SK-N-SH (cell line): ENCODE data around the gene PPHLN1. TPM values are rescaled to one million over a fixed set of nuclear protein-coding genes. Genes with fewer than 3 reads are reported as not detected.
A peak's percentile ranks its signal among the peaks of the same experiment; 100 is the strongest.

Experiments used
- CTCF ChIA-PET: fragments of 300-600, 350-600 bp; formaldehyde crosslinking; extraction: SDS; loops from one replicate; lab custom pipeline; 2021; lab: Yijun Ruan, JAX
- POLR2A ChIA-PET: fragments of 350-600 bp; sonication (Branson Sonifier 250); formaldehyde crosslinking; extraction: SDS; loops from one replicate; lab custom pipeline; 2020; ENCODE audit warnings: antibody characterized with exemption, inconsistent platforms; lab: Yijun Ruan, JAX
- DNase-seq: peaks from one replicate; pipeline ENCODE4 v3.0.0; 2012
- H2AFZ ChIP-seq: fragments of 200-600 bp; sonication (generic); 2 replicates; pipeline ENCODE4 v1.8.1; 2016; ENCODE audit warnings: antibody characterized with exemption, mild to moderate bottlenecking, low read depth
- H3F3A ChIP-seq: fragments of 200-600 bp; sonication (generic); replicated peaks from 2 replicates; pipeline ENCODE3; 2016; ENCODE audit warnings: antibody characterized with exemption, mild to moderate bottlenecking; ENCODE audit not compliant: insufficient read depth
- H3K27ac ChIP-seq, 2 experiments: fragments of 200-500 bp in 1 of 2; fragments of 200-600 bp in 1 of 2; sonication (Bioruptor generic) in 1 of 2; sonication (generic), shearing (Covaris generic) in 1 of 2; 2 replicates each; pipeline versions ENCODE4 v1.5.1 to v1.6.1; 2014 to 2016; ENCODE audit warnings: low read depth in 2 of 2, inconsistent platforms in 1 of 2, low read length in 1 of 2, mild to moderate bottlenecking in 1 of 2, mixed read lengths in 1 of 2
- H3K27me3 ChIP-seq: fragments of 200-600 bp; sonication (generic), shearing (Covaris generic); 2 replicates; pipeline ENCODE4 v1.6.1; 2016; ENCODE audit warnings: mixed run types; ENCODE audit not compliant: insufficient read depth
- H3K36me3 ChIP-seq, 2 experiments: fragments of 200-500 bp in 1 of 2; fragments of 200-600 bp in 1 of 2; sonication (Bioruptor generic) in 1 of 2; sonication (generic) in 1 of 2; replicated peaks in 1 of 2; 2 replicates each; pipeline versions ENCODE3 to v1.5.1; 2014 to 2016; ENCODE audit warnings: low read length in 1 of 2, mild to moderate bottlenecking in 1 of 2; ENCODE audit not compliant: insufficient read depth in 2 of 2, control insufficient read depth in 1 of 2
- H3K4me1 ChIP-seq, 2 experiments: fragments of 200-500 bp in 1 of 2; fragments of 200-600 bp in 1 of 2; sonication (Bioruptor generic) in 1 of 2; sonication (generic), shearing (Covaris generic) in 1 of 2; 2 replicates each; pipeline versions ENCODE4 v1.5.1 to v1.6.1; 2014 to 2016; ENCODE audit warnings: low read depth in 1 of 2, low read length in 1 of 2, mixed run types in 1 of 2; ENCODE audit not compliant: insufficient read depth in 2 of 2, control insufficient read depth in 1 of 2
- H3K4me2 ChIP-seq: fragments of 200-600 bp; sonication (generic), shearing (Covaris generic); 2 replicates; pipeline ENCODE4 v1.6.1; 2017; ENCODE audit warnings: mixed run types
- H3K4me3 ChIP-seq, 2 experiments: fragments of 200-500 bp in 1 of 2; fragments of 200-600 bp in 1 of 2; sonication (Bioruptor generic) in 1 of 2; sonication (generic), shearing (Covaris generic) in 1 of 2; 2 replicates each; pipeline versions ENCODE4 v1.5.1 to v1.8.1; 2014 to 2016; ENCODE audit warnings: low read depth in 2 of 2, inconsistent platforms in 1 of 2, low read length in 1 of 2, mild to moderate bottlenecking in 1 of 2, mixed read lengths in 1 of 2, moderate library complexity in 1 of 2
- H3K79me2 ChIP-seq: fragments of 200-600 bp; sonication (generic); 2 replicates; pipeline ENCODE4 v1.8.1; 2017; ENCODE audit warnings: mild to moderate bottlenecking; ENCODE audit not compliant: insufficient read depth
- H3K9ac ChIP-seq: fragments of 200-600 bp; sonication (generic); 2 replicates; pipeline ENCODE4 v1.6.1; 2017; ENCODE audit warnings: mixed run types
- H3K9me2 ChIP-seq: fragments of 200-600 bp; sonication (generic); 2 replicates; pipeline ENCODE4 v1.6.1; 2017; ENCODE audit warnings: mixed run types
- H3K9me3 ChIP-seq: fragments of 200-600 bp; sonication (generic); 2 replicates; pipeline ENCODE4 v1.6.1; 2017; ENCODE audit warnings: mixed run types, mild to moderate bottlenecking, moderate library complexity
- H4K20me1 ChIP-seq: fragments of 200-600 bp; sonication (generic); 2 replicates; pipeline ENCODE4 v1.6.1; 2017; ENCODE audit warnings: mild to moderate bottlenecking, mixed run types; ENCODE audit not compliant: insufficient read depth
- EP300 ChIP-seq, 2 experiments: IDR thresholded peaks; 2 replicates each; pipeline versions ENCODE4 v1.4.0 to v1.6.1; 2012; ENCODE audit warnings: borderline replicate concordance in 1 of 2, low read depth in 1 of 2, low read length in 1 of 2
- FOSL2 ChIP-seq: IDR thresholded peaks from 2 replicates; pipeline ENCODE4 v1.4.0; 2012; ENCODE audit warnings: low read depth, mild to moderate bottlenecking, moderate library complexity, borderline replicate concordance
- MEF2A ChIP-seq: IDR thresholded peaks from 2 replicates; pipeline ENCODE4 v1.4.0; 2012; ENCODE audit warnings: low read depth, borderline replicate concordance
- MXI1 ChIP-seq: IDR thresholded peaks from 2 replicates; pipeline ENCODE4 v1.6.1; 2012; ENCODE audit warnings: mild to moderate bottlenecking, low read depth, low read length, improper control_type of control experiment
- PBX3 ChIP-seq: IDR thresholded peaks from 2 replicates; pipeline ENCODE4; 2012
- POLR2AphosphoS5 ChIP-seq: IDR thresholded peaks from 2 replicates; pipeline ENCODE4 v1.6.1; 2012; ENCODE audit warnings: low read depth, low read length
- RXRA ChIP-seq: IDR thresholded peaks from 2 replicates; pipeline ENCODE4 v1.4.0; 2012; ENCODE audit warnings: low read depth, mild to moderate bottlenecking, borderline replicate concordance
- TAF1 ChIP-seq: IDR thresholded peaks from 2 replicates; pipeline ENCODE4 v1.6.1; 2012; ENCODE audit warnings: low read depth, mild to moderate bottlenecking, low read length, moderate library complexity, borderline replicate concordance
- TEAD4 ChIP-seq: IDR thresholded peaks from 2 replicates; pipeline ENCODE4 v1.4.0; 2012; ENCODE audit warnings: mild to moderate bottlenecking, borderline replicate concordance; ENCODE audit not compliant: insufficient read depth
- YY1 ChIP-seq: IDR thresholded peaks from 2 replicates; pipeline ENCODE4 v1.4.0; 2012; ENCODE audit warnings: low read depth, mild to moderate bottlenecking
- WGBS: methylation state at CpG from one replicate; pipeline ENCODE4 v1.1.6; 2017; ENCODE audit warnings: low lambda C conversion rate; 5-methylcytosine and 5-hydroxymethylcytosine counted together
- polyA plus RNA-seq, 3 experiments: library from polyadenylated mRNA; depleted of rRNA; stranded (reverse); fragments of >200 nt; gene quantifications; 2 replicates each; pipeline ENCODE4 v1.2.3, GENCODE V29; 2012
- TF ChIP-seq, protein P1 (sequence below): fragments of 200-600 bp; sonication (generic); IDR thresholded peaks from 2 replicates; pipeline ENCODE4 v1.6.1; 2017; ENCODE audit warnings: antibody characterized with exemption, mild to moderate bottlenecking, moderate library complexity

Gene PPHLN1
- polyA plus RNA-seq, 1 of the 3 experiments (the other 2 are of a cell fraction), result 55.4 TPM

GRCh38 chr12:42482748-42483520, 157.0 kb downstream of the PPHLN1 start (continued):
- TF ChIP-seq TEAD4, result no peak
- TF ChIP-seq MXI1, result no peak

- Histone ChIP-seq H3K4me3 (peak overlapping the region; percentile 65 to 78), H3K79me2 (no peaks in the 10 kb centered on the region), H3K9ac (peak overlapping the region; percentile 34; the same call in 1 of the 2 replicates), H3K4me2 (peak overlapping the region; percentile 92), H3F3A (peaks cover 3% of the 10 kb centered on the region), H3K27ac (peak overlapping the region in 1 of 2 experiments; percentile 82; a peak in 2 of 4 replicates), H3K9me2 (no peaks in the 10 kb centered on the region), H3K27me3 (peaks cover 13% of the 10 kb centered on the region; the same call in 1 of the 2 replicates), H3K4me1 (peaks cover 0 to 14% of the 10 kb centered on the region in 2 experiments; a peak in 2 of 4 replicates), H3K9me3 (no peaks in the 10 kb centered on the region), H4K20me1 (no peaks in the 10 kb centered on the region), H3K36me3 (no peaks in the 10 kb centered on the region), H2AFZ (peak overlapping the region; percentile 86)
- WGBS, result 0% methylated on average over 10 of the region's 30 CpGs
- POLR2A ChIA-PET, result interaction anchor here (0.6 to 2.1 kb wide), 4 partner anchors 86 to 799 kb away, joined by 3 to 8 read pairs (median 3); no protein-coding TSS in a partner anchor
- peak; percentile 87 for DNase-seq
- CTCF ChIA-PET, result interaction anchor here (0.6 to 7.4 kb wide), 66 partner anchors 8 to 1882 kb away, joined by 3 to 206 read pairs (median 6); partner anchors contain the start of genes GXYLT1 and PRICKLE1
- TF ChIP-seq FOSL2 (no peak), MEF2A (no peak), EP300 (IDR thresholded peaks at IDR 0.05; ENCODE audit: borderline replicate concordance in 1 of 2, low read depth in 1 of 2, low read length in 1 of 2) (no peak), YY1 (no peak), POLR2AphosphoS5 (no peak), RXRA (no peak), TAF1 (no peak), PBX3 (no peak)
- TF ChIP-seq, protein P1, sequence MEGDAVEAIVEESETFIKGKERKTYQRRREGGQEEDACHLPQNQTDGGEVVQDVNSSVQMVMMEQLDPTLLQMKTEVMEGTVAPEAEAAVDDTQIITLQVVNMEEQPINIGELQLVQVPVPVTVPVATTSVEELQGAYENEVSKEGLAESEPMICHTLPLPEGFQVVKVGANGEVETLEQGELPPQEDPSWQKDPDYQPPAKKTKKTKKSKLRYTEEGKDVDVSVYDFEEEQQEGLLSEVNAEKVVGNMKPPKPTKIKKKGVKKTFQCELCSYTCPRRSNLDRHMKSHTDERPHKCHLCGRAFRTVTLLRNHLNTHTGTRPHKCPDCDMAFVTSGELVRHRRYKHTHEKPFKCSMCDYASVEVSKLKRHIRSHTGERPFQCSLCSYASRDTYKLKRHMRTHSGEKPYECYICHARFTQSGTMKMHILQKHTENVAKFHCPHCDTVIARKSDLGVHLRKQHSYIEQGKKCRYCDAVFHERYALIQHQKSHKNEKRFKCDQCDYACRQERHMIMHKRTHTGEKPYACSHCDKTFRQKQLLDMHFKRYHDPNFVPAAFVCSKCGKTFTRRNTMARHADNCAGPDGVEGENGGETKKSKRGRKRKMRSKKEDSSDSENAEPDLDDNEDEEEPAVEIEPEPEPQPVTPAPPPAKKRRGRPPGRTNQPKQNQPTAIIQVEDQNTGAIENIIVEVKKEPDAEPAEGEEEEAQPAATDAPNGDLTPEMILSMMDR, result no peak
These were observed 157.5 kb downstream of the PPHLN1 start for GRCh38 chr12:42483521-42483790.
